ENCODE data around the gene PRSS22. TPM values are rescaled to one million over a fixed set of nuclear protein-coding genes. Genes with fewer than 3 reads are reported as not detected.

Gene PRSS22, protein sequence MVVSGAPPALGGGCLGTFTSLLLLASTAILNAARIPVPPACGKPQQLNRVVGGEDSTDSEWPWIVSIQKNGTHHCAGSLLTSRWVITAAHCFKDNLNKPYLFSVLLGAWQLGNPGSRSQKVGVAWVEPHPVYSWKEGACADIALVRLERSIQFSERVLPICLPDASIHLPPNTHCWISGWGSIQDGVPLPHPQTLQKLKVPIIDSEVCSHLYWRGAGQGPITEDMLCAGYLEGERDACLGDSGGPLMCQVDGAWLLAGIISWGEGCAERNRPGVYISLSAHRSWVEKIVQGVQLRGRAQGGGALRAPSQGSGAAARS
- 0.84 to 1.2 TPM (median 0.97 TPM) in 5 replicates for total RNA-seq (2022; extraction: Qiagen RNA extraction)

DNA sequence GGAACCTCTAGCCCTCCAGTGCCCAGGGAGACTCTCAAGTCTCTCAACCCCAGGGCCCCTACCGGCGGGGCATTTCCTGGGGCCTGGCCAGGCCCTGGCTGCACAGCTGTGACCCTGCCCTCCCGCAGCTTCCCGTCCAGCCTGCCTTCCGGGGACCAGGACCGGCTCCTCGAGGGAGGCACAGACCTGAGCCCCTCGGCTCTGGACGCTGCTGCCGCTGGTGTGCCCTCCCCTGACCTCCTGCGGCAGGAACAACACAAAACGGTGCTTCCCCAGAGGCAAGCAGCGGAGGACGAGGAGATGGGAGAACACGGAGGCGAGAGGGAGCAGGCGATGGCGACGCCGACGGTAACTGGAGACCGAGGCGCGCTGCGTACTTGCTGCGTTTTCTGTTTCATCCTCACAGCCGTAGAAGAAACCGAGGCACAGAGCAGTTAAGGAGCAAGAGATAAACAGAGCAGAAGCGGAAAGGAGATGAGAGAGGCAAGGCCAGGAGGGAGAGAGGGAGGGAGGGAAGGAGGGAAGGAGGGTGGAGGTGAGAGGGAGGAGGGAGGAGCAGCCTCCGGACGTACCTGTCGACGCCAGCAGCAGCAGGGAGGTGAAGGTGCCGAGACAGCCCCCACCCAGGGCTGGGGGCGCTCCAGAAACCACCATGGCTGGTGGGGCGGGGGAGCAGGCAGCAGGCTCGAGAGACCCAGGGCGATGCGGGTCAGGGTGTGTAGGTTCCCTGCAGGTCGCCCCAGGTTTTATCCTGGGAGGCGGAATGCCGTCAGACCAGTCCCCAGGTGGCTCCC is at the start of gene PRSS22:
Gene PRSS22 (minus strand): TSS at position 720 of the 794 bp plus-strand sequence. CDS start 66 bp downstream, at position 654.

DNA sequence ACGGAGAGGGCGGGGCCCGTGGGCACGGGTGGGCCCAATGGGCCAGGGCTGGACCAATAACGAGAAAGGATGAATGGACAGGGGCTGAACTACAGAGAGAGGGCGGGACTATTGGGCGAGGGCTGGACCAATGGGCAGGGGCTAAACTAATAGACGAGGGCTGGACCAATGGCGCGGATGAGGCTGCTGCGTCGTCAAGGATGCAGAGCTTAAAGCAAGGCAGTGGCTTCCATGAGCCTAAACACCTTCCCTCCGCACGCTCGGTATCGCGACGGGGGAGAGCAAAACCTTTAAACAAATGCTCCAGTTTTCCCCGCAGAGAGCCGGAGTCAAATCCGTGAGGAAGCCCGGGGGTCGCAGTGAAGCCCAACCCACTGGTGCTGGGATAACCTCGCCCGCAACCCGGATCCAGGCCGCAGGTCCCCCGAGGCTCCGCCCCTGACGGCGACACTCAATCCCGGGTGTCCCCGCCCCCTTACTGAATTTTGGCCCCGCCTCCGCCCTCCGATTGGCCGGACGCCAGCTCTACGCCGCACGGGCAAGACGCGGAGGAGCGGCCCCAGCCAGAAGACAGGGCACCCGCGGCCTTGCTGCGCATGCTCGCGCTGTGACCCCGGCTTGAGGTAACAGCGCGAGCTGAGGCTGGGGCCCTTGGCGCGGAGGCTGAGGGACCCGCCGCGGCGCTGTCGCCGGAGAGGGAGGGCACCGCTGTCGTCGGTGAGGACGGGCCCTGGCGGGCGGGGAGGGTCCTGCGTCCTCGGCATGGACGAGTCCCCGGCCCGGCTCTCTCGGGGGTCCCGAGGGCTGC is 24.9 kb upstream of the PRSS22 start, which contains the start of gene FLYWCH2:
Gene FLYWCH2 (plus strand): TSS at position 566 of the 808 bp plus-strand sequence. CDS start 13,235 bp downstream, outside the sequence.

DNA sequence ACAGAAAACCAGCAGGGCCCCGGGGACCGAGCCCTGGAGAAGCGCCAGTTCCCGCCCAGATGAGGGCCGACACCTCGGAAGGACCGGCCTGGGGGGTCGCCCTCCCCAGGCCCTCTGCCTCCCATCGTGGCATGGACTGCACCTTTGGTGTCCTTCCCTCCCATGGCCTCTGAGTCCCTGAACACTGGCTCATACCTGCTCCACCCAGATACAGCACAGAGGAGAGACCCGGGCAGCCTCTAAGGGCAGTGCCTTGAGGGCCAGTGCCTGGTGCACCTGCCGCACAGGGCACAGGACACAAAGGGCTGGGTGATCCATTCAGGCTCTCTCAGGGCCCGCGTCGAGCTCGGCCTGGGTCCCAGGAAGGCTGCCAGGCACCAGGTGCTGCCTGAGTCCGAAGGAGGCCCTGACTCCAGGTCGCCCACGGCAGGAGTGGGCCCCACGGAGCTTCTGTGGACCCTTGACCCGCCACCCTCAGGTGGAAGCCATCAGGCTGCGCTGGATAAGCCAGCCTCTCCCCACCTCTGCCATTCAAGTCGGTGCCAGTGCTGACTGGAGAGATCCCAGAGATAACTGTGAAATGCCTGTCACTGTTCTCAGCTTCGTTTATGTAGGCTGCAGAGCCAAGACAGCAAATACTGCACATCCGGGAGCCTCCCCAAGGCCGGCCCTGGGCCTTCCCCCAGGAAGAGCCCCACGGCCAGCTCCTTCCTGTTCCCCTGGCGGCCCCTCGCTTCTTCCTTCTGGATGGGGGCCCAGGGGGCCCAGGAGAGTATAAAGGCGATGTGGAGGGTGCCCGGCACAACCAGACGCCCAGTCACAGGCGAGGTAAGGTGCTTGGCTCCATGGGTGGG is 28.2 kb downstream of the PRSS22 start, which contains the start of gene ZG16B:
Gene ZG16B (plus strand): TSS at position 803 of the 854 bp plus-strand sequence. CDS start 139 bp downstream, outside the sequence.

DNA sequence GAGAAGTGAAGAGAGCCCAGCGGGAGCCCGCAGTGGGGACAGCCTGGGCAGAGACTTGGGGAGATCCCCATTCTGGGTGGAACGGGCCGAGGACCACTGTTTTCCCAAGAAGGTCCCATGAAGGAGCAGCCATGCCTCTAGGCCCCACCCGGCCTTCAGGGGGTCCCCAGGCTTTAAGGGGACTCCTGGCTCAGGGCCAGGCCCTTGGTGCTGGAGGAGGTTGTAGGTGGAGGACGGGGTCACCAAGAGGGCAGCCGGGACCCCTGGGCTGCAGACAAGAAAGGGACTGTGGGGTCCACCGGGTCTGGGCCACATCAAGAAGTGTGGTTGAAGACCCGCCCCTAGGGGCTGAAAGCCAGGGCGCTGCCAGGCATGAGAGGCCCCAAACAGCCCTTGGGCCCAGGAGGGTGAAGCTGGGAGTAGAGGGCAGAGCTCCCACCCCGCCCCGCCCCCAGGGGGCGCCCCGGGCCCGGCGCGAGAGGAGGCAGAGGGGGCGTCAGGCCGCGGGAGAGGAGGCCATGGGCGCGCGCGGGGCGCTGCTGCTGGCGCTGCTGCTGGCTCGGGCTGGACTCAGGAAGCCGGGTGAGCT is 41.1 kb downstream of the PRSS22 start, which contains the start of gene PRSS21:
Gene PRSS21 (plus strand): TSS at position 487 of the 589 bp plus-strand sequence. CDS start 32 bp downstream, at position 519.

Other genes starting within 250 kb of the PRSS22 start
- gene KCTD5, start 175.6 kb downstream of the PRSS22 start, total RNA-seq (2022; extraction: Qiagen RNA extraction): 38.0 to 43.5 TPM (median 41.8 TPM) in 5 replicates
- 0.82 to 2.2 TPM (median 1.8 TPM) in 5 replicates for gene PRSS27, start 137.9 kb downstream of the PRSS22 start, total RNA-seq (2022; extraction: Qiagen RNA extraction)
- gene SRRM2, start 105.5 kb downstream of the PRSS22 start, total RNA-seq (2022; extraction: Qiagen RNA extraction): 370 to 412 TPM (median 400 TPM) in 5 replicates
- 397 to 574 TPM (median 505 TPM) in 5 replicates for gene ELOB, start 80.9 kb downstream of the PRSS22 start, total RNA-seq (2022; extraction: Qiagen RNA extraction)
- gene PRSS33, start 70.6 kb downstream of the PRSS22 start, total RNA-seq (2022; extraction: Qiagen RNA extraction): not detected in 5 replicates
- not detected in 5 replicates for gene PRSS41, start 59.7 kb downstream of the PRSS22 start, total RNA-seq (2022; extraction: Qiagen RNA extraction)
- gene PRSS21, start 40.9 kb downstream of the PRSS22 start, total RNA-seq (2022; extraction: Qiagen RNA extraction): 0.16 to 0.32 TPM (median 0.20 TPM) in 3 of 5 replicates, not detected in the others
- 0.49 to 0.73 TPM (median 0.59 TPM) in 5 replicates for gene ZG16B, start 27.9 kb downstream of the PRSS22 start, total RNA-seq (2022; extraction: Qiagen RNA extraction)
- 44.0 to 53.5 TPM (median 50.4 TPM) in 5 replicates for gene FLYWCH2, start 25.0 kb upstream of the PRSS22 start, total RNA-seq (2022; extraction: Qiagen RNA extraction)
- gene FLYWCH1, start 53.8 kb upstream of the PRSS22 start, total RNA-seq (2022; extraction: Qiagen RNA extraction): 20.6 to 26.1 TPM (median 25.1 TPM) in 5 replicates
- gene KREMEN2, start 106.1 kb upstream of the PRSS22 start, total RNA-seq (2022; extraction: Qiagen RNA extraction): 1.4 to 2.5 TPM (median 1.9 TPM) in 5 replicates
- gene PAQR4, start 111.2 kb upstream of the PRSS22 start, total RNA-seq (2022; extraction: Qiagen RNA extraction): 35.2 to 44.7 TPM (median 43.1 TPM) in 5 replicates
- 64.8 to 93.9 TPM (median 88.9 TPM) in 5 replicates for gene PKMYT1, start 122.3 kb upstream of the PRSS22 start, total RNA-seq (2022; extraction: Qiagen RNA extraction)
- 0.33 to 0.55 TPM (median 0.47 TPM) in 5 replicates for gene CLDN9, start 154.8 kb upstream of the PRSS22 start, total RNA-seq (2022; extraction: Qiagen RNA extraction)
- 0.25 to 0.44 TPM (median 0.39 TPM) in 5 replicates for gene CLDN6, start 160.0 kb upstream of the PRSS22 start, total RNA-seq (2022; extraction: Qiagen RNA extraction)
- 375 to 617 TPM (median 546 TPM) in 5 replicates for gene TNFRSF12A, start 162.2 kb upstream of the PRSS22 start, total RNA-seq (2022; extraction: Qiagen RNA extraction)
- gene HCFC1R1, start 165.8 kb upstream of the PRSS22 start, total RNA-seq (2022; extraction: Qiagen RNA extraction): 159 to 256 TPM (median 229 TPM) in 5 replicates
- gene THOC6, start 165.9 kb upstream of the PRSS22 start, total RNA-seq (2022; extraction: Qiagen RNA extraction): 27.8 to 35.7 TPM (median 33.0 TPM) in 5 replicates
- gene BICDL2, start 178.8 kb upstream of the PRSS22 start, total RNA-seq (2022; extraction: Qiagen RNA extraction): not detected in 5 replicates
- 0.86 to 1.2 TPM (median 0.90 TPM) in 5 replicates for gene MMP25, start 188.4 kb upstream of the PRSS22 start, total RNA-seq (2022; extraction: Qiagen RNA extraction)
- 21.6 to 38.9 TPM (median 24.5 TPM) in 5 replicates for gene IL32, start 207.5 kb upstream of the PRSS22 start, total RNA-seq (2022; extraction: Qiagen RNA extraction)
- not detected in 5 replicates for gene ZSCAN10, start 241.1 kb upstream of the PRSS22 start, total RNA-seq (2022; extraction: Qiagen RNA extraction)